K562 (cell line): Measurements from ENCODE around the gene MMP24OS. TPM values are rescaled to one million over a fixed set of nuclear protein-coding genes. Genes with fewer than 3 reads are reported as not detected.
A peak's percentile ranks its signal among the peaks of the same experiment; 100 is the strongest.

Experiments used
- ELF1 ChIP-seq: fragments of 200-800 bp; sonication (Bioruptor generic); IDR thresholded peaks from 2 replicates; pipeline ENCODE4 v1.6.1; 2016; ENCODE audit warnings: missing genetic modification characterization, missing compliant biosample characterization
- ERF ChIP-seq: fragments of 450-650 bp; formaldehyde crosslinking; IDR thresholded peaks from 2 replicates; pipeline ENCODE4 v1.4.0; 2020; ENCODE audit warnings: mild to moderate bottlenecking, mixed read lengths
- HMGN3 ChIP-seq: IDR thresholded peaks from 2 replicates; pipeline ENCODE4 v1.6.1; 2011; ENCODE audit warnings: borderline replicate concordance, low read depth, mild to moderate bottlenecking, mixed read lengths, low read length; ENCODE audit not compliant: insufficient read length; ENCODE audit errors: extremely low read depth
- MECOM ChIP-seq: fragments of 250-450 bp; sonication (Bioruptor Pico); IDR thresholded peaks from 2 replicates; pipeline ENCODE4 v1.8.0; 2022; ENCODE audit warnings: inconsistent platforms
- PCBP1 ChIP-seq: fragments of 200-400 bp; formaldehyde crosslinking; IDR thresholded peaks from 2 replicates; pipeline ENCODE4 v1.6.1; 2018; ENCODE audit warnings: mild to moderate bottlenecking, low read depth, low read length; ENCODE audit not compliant: poor library complexity, severe bottlenecking
- PHF8 ChIP-seq: fragments of 200-600 bp; sonication (generic); IDR thresholded peaks from 2 replicates; pipeline ENCODE4 v1.6.1; 2012; ENCODE audit warnings: mixed run types, mild to moderate bottlenecking, inconsistent platforms, low read length, moderate library complexity, borderline replicate concordance
- POLR2AphosphoS5 ChIP-seq: IDR thresholded peaks from 2 replicates; pipeline ENCODE4 v1.6.1; 2011; ENCODE audit warnings: mild to moderate bottlenecking, low read depth, low read length, moderate library complexity; ENCODE audit not compliant: control insufficient read depth, insufficient read depth
- SIN3A ChIP-seq, 2 experiments: fragments of 150-350 bp in 1 of 2; IDR thresholded peaks; 2 replicates each; pipeline ENCODE4 v1.6.1; 2011 to 2016; ENCODE audit warnings: borderline replicate concordance in 2 of 2, low read depth in 2 of 2, low read length in 2 of 2, mild to moderate bottlenecking in 2 of 2, moderate library complexity in 2 of 2; ENCODE audit not compliant: control insufficient read depth in 1 of 2
- SP2 ChIP-seq: IDR thresholded peaks from 2 replicates; pipeline ENCODE4 v1.6.1; 2011; ENCODE audit warnings: mild to moderate bottlenecking, low read depth, low read length, moderate library complexity; ENCODE audit not compliant: poor library complexity, severe bottlenecking; ENCODE audit errors: extremely low read depth
- TGIF2 ChIP-seq: sonication (generic); formaldehyde crosslinking; IDR thresholded peaks from 2 replicates; pipeline ENCODE4 v1.8.1; 2022; ENCODE audit warnings: mild to moderate bottlenecking, missing genetic modification reagents, moderate library complexity
- TRIM28 ChIP-seq: fragments of 450-650 bp; IDR thresholded peaks from 2 replicates; pipeline ENCODE4 v1.6.1; 2017
- ZBTB1 ChIP-seq: sonication (generic); formaldehyde crosslinking; IDR thresholded peaks from 2 replicates; pipeline ENCODE4 v1.8.1; 2023; ENCODE audit warnings: missing genetic modification reagents, low read depth, mild to moderate bottlenecking, borderline replicate concordance
- ZBTB7A ChIP-seq: IDR thresholded peaks from 2 replicates; pipeline ENCODE4 v1.6.1; 2011; ENCODE audit warnings: low read depth, mild to moderate bottlenecking, low read length, moderate library complexity, borderline replicate concordance; ENCODE audit not compliant: control insufficient read depth
- polyA plus RNA-seq, 8 experiments: library from polyadenylated mRNA; depleted of rRNA in 4 of 8; stranded (reverse) in 5 of 8; unstranded in 3 of 8; fragments of >200 nt; fragmentation: Nextera tagmentation in 2 of 8; fragmentation: Illumina TruSeq in 1 of 8; extraction: Ambion mirVana in 2 of 8; extraction: Trizol in 1 of 8; gene quantifications; 2 replicates each; pipeline versions ENCODE4 v1.2.1 to v1.2.3, GENCODE V29; 2011 to 2014; ENCODE audit warnings: inconsistent platforms in 1 of 8, missing spikeins in 1 of 8
- total RNA-seq, 7 experiments: library from RNA; depleted of rRNA in 6 of 7; stranded (reverse); fragments of >200 nt in 6 of 7; fragmentation: Illumina TruSeq in 2 of 7; extraction: Trizol in 2 of 7; gene quantifications; 2 replicates each; pipeline versions ENCODE4 v1.2.1 to v1.2.3, GENCODE V29; 2011 to 2021; ENCODE audit warnings: low replicate concordance in 1 of 7
- TF ChIP-seq, protein P1 (sequence below): fragments of 450-650 bp; IDR thresholded peaks from 2 replicates; pipeline ENCODE4 v1.6.1; 2017; ENCODE audit warnings: antibody characterized with exemption, mild to moderate bottlenecking
- TF ChIP-seq, protein P2 (sequence below): fragments of 250-450 bp; sonication (Bioruptor Pico); IDR thresholded peaks from 2 replicates; pipeline ENCODE4 v1.8.0; 2022; ENCODE audit warnings: inconsistent platforms
- TF ChIP-seq, protein P3 (sequence below), 2 experiments: IDR thresholded peaks; 2 replicates each; pipeline ENCODE4 v1.6.1; 2011; ENCODE audit warnings: borderline replicate concordance in 1 of 2, control low read depth in 1 of 2, low read depth in 1 of 2, low read length in 1 of 2, mild to moderate bottlenecking in 1 of 2, mixed read lengths in 1 of 2, moderate library complexity in 1 of 2; ENCODE audit not compliant: insufficient read depth in 1 of 2, insufficient read length in 1 of 2, poor library complexity in 1 of 2, severe bottlenecking in 1 of 2; ENCODE audit errors: extremely low read depth in 1 of 2

Gene MMP24OS
- total and polyA plus RNA-seq, 9 of the 15 experiments (the other 6 are each of a cell fraction or from before 2014, with no cell fraction given), result 0.92 to 41.5 (median 11.4) TPM

GRCh38 chr20:35284267-35284991 lies 6.5 kb upstream of the MMP24OS start, which contains the start of gene EIF6 (continued):
- peak; percentile 64 for TF ChIP-seq ZBTB7A
- peak; percentile 58 for TF ChIP-seq PCBP1
- TF ChIP-seq SP2, result peak; percentile 97
- peak; percentile 86 for TF ChIP-seq POLR2AphosphoS5
- peak; percentile 93 for TF ChIP-seq ZBTB1 (CRISPR knock-in tag)
- TF ChIP-seq SIN3A (IDR thresholded peaks at IDR 0.05; ENCODE audit: borderline replicate concordance in 2 of 2, control insufficient read depth in 1 of 2, low read depth in 2 of 2, low read length in 2 of 2), result peak in 1 of 2 experiments; percentile 65
- TF ChIP-seq, protein P1, sequence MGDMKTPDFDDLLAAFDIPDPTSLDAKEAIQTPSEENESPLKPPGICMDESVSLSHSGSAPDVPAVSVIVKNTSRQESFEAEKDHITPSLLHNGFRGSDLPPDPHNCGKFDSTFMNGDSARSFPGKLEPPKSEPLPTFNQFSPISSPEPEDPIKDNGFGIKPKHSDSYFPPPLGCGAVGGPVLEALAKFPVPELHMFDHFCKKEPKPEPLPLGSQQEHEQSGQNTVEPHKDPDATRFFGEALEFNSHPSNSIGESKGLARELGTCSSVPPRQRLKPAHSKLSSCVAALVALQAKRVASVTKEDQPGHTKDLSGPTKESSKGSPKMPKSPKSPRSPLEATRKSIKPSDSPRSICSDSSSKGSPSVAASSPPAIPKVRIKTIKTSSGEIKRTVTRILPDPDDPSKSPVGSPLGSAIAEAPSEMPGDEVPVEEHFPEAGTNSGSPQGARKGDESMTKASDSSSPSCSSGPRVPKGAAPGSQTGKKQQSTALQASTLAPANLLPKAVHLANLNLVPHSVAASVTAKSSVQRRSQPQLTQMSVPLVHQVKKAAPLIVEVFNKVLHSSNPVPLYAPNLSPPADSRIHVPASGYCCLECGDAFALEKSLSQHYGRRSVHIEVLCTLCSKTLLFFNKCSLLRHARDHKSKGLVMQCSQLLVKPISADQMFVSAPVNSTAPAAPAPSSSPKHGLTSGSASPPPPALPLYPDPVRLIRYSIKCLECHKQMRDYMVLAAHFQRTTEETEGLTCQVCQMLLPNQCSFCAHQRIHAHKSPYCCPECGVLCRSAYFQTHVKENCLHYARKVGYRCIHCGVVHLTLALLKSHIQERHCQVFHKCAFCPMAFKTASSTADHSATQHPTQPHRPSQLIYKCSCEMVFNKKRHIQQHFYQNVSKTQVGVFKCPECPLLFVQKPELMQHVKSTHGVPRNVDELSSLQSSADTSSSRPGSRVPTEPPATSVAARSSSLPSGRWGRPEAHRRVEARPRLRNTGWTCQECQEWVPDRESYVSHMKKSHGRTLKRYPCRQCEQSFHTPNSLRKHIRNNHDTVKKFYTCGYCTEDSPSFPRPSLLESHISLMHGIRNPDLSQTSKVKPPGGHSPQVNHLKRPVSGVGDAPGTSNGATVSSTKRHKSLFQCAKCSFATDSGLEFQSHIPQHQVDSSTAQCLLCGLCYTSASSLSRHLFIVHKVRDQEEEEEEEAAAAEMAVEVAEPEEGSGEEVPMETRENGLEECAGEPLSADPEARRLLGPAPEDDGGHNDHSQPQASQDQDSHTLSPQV, result 0 out of 2 replicates have a peak, but pooled peaks have one; percentile 14
- TF ChIP-seq TGIF2 (CRISPR knock-in tag), result 0 out of 2 replicates have a peak, but pooled peaks have one; percentile 37
- TF ChIP-seq, protein P2, sequence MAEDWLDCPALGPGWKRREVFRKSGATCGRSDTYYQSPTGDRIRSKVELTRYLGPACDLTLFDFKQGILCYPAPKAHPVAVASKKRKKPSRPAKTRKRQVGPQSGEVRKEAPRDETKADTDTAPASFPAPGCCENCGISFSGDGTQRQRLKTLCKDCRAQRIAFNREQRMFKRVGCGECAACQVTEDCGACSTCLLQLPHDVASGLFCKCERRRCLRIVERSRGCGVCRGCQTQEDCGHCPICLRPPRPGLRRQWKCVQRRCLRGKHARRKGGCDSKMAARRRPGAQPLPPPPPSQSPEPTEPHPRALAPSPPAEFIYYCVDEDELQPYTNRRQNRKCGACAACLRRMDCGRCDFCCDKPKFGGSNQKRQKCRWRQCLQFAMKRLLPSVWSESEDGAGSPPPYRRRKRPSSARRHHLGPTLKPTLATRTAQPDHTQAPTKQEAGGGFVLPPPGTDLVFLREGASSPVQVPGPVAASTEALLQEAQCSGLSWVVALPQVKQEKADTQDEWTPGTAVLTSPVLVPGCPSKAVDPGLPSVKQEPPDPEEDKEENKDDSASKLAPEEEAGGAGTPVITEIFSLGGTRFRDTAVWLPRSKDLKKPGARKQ (CRISPR knock-in tag), result no peak
- TF ChIP-seq HMGN3, result peak; percentile 67
- no peak; the same call in 1 of the 2 replicates for TF ChIP-seq ERF (CRISPR knock-in tag)
- no peak for TF ChIP-seq TRIM28
- TF ChIP-seq, protein P3, sequence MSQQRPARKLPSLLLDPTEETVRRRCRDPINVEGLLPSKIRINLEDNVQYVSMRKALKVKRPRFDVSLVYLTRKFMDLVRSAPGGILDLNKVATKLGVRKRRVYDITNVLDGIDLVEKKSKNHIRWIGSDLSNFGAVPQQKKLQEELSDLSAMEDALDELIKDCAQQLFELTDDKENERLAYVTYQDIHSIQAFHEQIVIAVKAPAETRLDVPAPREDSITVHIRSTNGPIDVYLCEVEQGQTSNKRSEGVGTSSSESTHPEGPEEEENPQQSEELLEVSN (IDR thresholded peaks at IDR 0.05; ENCODE audit: borderline replicate concordance in 1 of 2, extremely low read depth in 1 of 2, insufficient read depth in 1 of 2, insufficient read length in 1 of 2, low read depth in 1 of 2, low read length in 1 of 2, poor library complexity in 1 of 2, severe bottlenecking in 1 of 2), result peak in 1 of 2 experiments; percentile 25
- TF ChIP-seq ELF1, result peak; percentile 95
- TF ChIP-seq PHF8, result peak; percentile 77
- TF ChIP-seq MECOM, result no peak
